Right lobe of liver (tissue), 4 donors: ENCODE measurements around the gene CDH23.

Experiments
- POLR2A ChIP-seq: fragments of 450-650 bp; IDR thresholded peaks from one replicate; pipeline ENCODE4 v1.6.1; 2017; ENCODE audit warnings: antibody characterized with exemption, mild to moderate bottlenecking
- TF ChIP-seq, protein P1 (sequence below), 4 donors: fragments of 200-600 bp in 3 of 4; fragments of 450-650 bp in 1 of 4; IDR thresholded peaks; one replicate each; pipeline versions ENCODE4 v1.5.1 to v1.8.0; 2016 to 2022; ENCODE audit warnings: antibody characterized with exemption in 4 of 4, mild to moderate bottlenecking in 2 of 4
- donor health status: DM: no; HTN: no; CAD: no.
- donor health status: DM: no; HTN: no; CAD: no.
- donor health status: DM: no; HTN: yes; CAD: no.

DNA sequence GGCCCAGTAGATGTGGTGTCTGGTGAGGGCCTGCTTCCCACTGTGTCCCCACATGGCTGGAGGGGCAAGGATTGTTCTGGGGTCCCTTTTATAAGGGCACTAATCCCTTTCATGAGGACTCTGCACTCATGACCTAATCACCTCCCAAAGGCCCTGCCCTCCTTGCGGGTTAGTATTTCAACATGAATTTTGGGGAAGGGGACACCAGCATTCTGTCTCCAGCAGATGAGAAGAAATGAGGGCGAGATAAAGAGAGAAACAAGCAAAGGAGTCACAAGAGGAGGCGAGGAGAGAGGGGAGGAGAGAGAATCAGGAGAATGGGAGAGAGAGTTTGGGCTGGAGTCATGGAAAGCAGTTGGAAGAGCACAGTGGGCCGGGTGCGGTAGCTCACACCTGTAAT, 239.1 kb downstream of the CDH23 start:
- TF ChIP-seq, protein P1, sequence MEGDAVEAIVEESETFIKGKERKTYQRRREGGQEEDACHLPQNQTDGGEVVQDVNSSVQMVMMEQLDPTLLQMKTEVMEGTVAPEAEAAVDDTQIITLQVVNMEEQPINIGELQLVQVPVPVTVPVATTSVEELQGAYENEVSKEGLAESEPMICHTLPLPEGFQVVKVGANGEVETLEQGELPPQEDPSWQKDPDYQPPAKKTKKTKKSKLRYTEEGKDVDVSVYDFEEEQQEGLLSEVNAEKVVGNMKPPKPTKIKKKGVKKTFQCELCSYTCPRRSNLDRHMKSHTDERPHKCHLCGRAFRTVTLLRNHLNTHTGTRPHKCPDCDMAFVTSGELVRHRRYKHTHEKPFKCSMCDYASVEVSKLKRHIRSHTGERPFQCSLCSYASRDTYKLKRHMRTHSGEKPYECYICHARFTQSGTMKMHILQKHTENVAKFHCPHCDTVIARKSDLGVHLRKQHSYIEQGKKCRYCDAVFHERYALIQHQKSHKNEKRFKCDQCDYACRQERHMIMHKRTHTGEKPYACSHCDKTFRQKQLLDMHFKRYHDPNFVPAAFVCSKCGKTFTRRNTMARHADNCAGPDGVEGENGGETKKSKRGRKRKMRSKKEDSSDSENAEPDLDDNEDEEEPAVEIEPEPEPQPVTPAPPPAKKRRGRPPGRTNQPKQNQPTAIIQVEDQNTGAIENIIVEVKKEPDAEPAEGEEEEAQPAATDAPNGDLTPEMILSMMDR (IDR thresholded peaks at IDR 0.05) = no peak
- no peak for TF ChIP-seq POLR2A
